Measurements from ENCODE around the gene MYO16.

Gene MYO16

GRCh38 chr13:108743522-108743921 is 114.1 kb downstream of the MYO16 start:
- H3K36me3 ChIP-seq (ENCODE audit: low read length) = no peaks in the 10 kb centered on the region
- no peak overlapping the region for H3K4me3 ChIP-seq (ENCODE audit: insufficient read depth, low read length, poor library complexity, severe bottlenecking)
- no peaks in the 10 kb centered on the region for H3K79me2 ChIP-seq (ENCODE audit: insufficient read depth, low read length)
- H2AFZ ChIP-seq (ENCODE audit: low read depth, low read length, severe bottlenecking) = no peak overlapping the region
- no peaks in the 10 kb centered on the region for H3K27me3 ChIP-seq (ENCODE audit: low read length)
- no peak overlapping the region for H3K4me2 ChIP-seq (ENCODE audit: low read depth, low read length, poor library complexity, severe bottlenecking)
- peaks cover 6% of the 10 kb centered on the region; the same call in 1 of the 2 replicates for H3K9me3 ChIP-seq (ENCODE audit: insufficient read depth, low read length)
- H3F3A ChIP-seq (ENCODE audit: insufficient read depth) = no peaks in the 10 kb centered on the region
- H3K27ac ChIP-seq (ENCODE audit: low read depth, low read length) = no peak overlapping the region
- no peaks in the 10 kb centered on the region; the same call in 1 of the 2 replicates for H3K9me2 ChIP-seq (replicated peaks; ENCODE audit: insufficient read depth, low read length)
- TF ChIP-seq CTCF (IDR thresholded peaks at IDR 0.05; ENCODE audit: insufficient read depth, low read length, poor library complexity, severe bottlenecking) = no peak
- TF ChIP-seq EZH2phosphoT487 (conservative IDR thresholded peaks at IDR 0.05; ENCODE audit: low read length) = no peak
- H3K9ac ChIP-seq (ENCODE audit: low read length) = no peak overlapping the region
- no peaks in the 10 kb centered on the region for H4K20me1 ChIP-seq (ENCODE audit: low read depth, low read length)

DNA sequence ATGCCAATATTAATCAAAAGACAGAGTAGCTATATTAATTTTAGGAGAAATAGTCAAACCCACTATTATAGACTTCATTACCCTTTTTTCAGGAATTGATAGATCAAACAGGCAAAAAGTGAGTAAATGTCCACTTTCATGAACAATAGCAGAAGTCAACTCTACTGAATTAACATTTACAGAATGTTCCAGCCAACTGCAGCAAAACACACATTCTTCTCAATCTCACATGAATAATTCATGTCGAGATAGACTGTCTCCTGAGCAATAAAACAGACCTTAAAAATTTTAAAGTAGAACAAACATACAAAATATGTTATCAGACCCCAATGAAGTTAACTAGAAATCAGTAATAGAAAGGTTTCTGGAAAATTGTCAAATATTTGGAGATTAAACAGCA is 118.4 kb downstream of the MYO16 start:
- no peak overlapping the region for H3K9ac ChIP-seq (ENCODE audit: low read length)
- no peak overlapping the region for H3K4me3 ChIP-seq (ENCODE audit: insufficient read depth, low read length, poor library complexity, severe bottlenecking)
- no peaks in the 10 kb centered on the region; the same call in 1 of the 2 replicates for H3K9me2 ChIP-seq (replicated peaks; ENCODE audit: insufficient read depth, low read length)
- H2AFZ ChIP-seq (ENCODE audit: low read depth, low read length, severe bottlenecking) = no peak overlapping the region
- H3K27ac ChIP-seq (ENCODE audit: low read depth, low read length) = no peak overlapping the region
- TF ChIP-seq EZH2phosphoT487 (conservative IDR thresholded peaks at IDR 0.05; ENCODE audit: low read length) = no peak
- TF ChIP-seq CTCF (IDR thresholded peaks at IDR 0.05; ENCODE audit: insufficient read depth, low read length, poor library complexity, severe bottlenecking) = no peak
- no peaks in the 10 kb centered on the region for H3K27me3 ChIP-seq (ENCODE audit: low read length)
- H3K9me3 ChIP-seq (ENCODE audit: insufficient read depth, low read length) = peaks cover 6% of the 10 kb centered on the region; the same call in 1 of the 2 replicates
- no peaks in the 10 kb centered on the region for H4K20me1 ChIP-seq (ENCODE audit: low read depth, low read length)
- H3K79me2 ChIP-seq (ENCODE audit: insufficient read depth, low read length) = no peaks in the 10 kb centered on the region
- H3F3A ChIP-seq (ENCODE audit: insufficient read depth) = no peaks in the 10 kb centered on the region
- H3K36me3 ChIP-seq (ENCODE audit: low read length) = no peaks in the 10 kb centered on the region
- no peak overlapping the region for H3K4me2 ChIP-seq (ENCODE audit: low read depth, low read length, poor library complexity, severe bottlenecking)

GRCh38 chr13:108752276-108752675 is 122.9 kb downstream of the MYO16 start:
- no peak for TF ChIP-seq EZH2phosphoT487 (conservative IDR thresholded peaks at IDR 0.05; ENCODE audit: low read length)
- TF ChIP-seq CTCF (IDR thresholded peaks at IDR 0.05; ENCODE audit: insufficient read depth, low read length, poor library complexity, severe bottlenecking) = no peak
- Histone ChIP-seq H3K4me3 (ENCODE audit: insufficient read depth, low read length, poor library complexity, severe bottlenecking) (no peak overlapping the region), H3K9me3 (ENCODE audit: insufficient read depth, low read length) (no peaks in the 10 kb centered on the region), H3K9me2 (replicated peaks; ENCODE audit: insufficient read depth, low read length) (no peaks in the 10 kb centered on the region), H3K27me3 (ENCODE audit: low read length) (no peaks in the 10 kb centered on the region), H3K79me2 (ENCODE audit: insufficient read depth, low read length) (no peaks in the 10 kb centered on the region), H2AFZ (ENCODE audit: low read depth, low read length, severe bottlenecking) (no peak overlapping the region), H3K4me2 (ENCODE audit: low read depth, low read length, poor library complexity, severe bottlenecking) (no peak overlapping the region), H3K27ac (ENCODE audit: low read depth, low read length) (no peak overlapping the region), H4K20me1 (ENCODE audit: low read depth, low read length) (no peaks in the 10 kb centered on the region), H3K9ac (ENCODE audit: low read length) (no peak overlapping the region), H3F3A (ENCODE audit: insufficient read depth) (no peaks in the 10 kb centered on the region), H3K36me3 (ENCODE audit: low read length) (no peaks in the 10 kb centered on the region)
